AG04449 (cell line): ENCODE data around the gene TOMM40L.

Source experiments
- CTCF ChIA-PET: fragments of 350-600 bp; formaldehyde crosslinking; extraction: SDS; loops from one replicate; lab custom pipeline; 2021; ENCODE audit warnings: antibody characterized with exemption; lab: Yijun Ruan, JAX
- POLR2A ChIA-PET: fragments of 400-600, 350-600 bp; formaldehyde crosslinking; extraction: SDS; loops from one replicate; lab custom pipeline; 2020; ENCODE audit warnings: antibody characterized with exemption, inconsistent platforms; lab: Yijun Ruan, JAX
- DNase-seq: peaks from one replicate; pipeline ENCODE4 v3.0.0-alpha.2; 2010; ENCODE audit warnings: low read depth, low spot score
- H3K4me3 ChIP-seq: 2 replicates; pipeline ENCODE4 v1.5.1; 2011; ENCODE audit warnings: low read depth, mild to moderate bottlenecking, control low read depth, low read length
- CTCF ChIP-seq: IDR thresholded peaks from one replicate; pipeline ENCODE4 v1.5.1; 2011; ENCODE audit warnings: mild to moderate bottlenecking, moderate library complexity, low read length, control low read depth, inconsistent platforms; ENCODE audit not compliant: insufficient read depth; ENCODE audit errors: missing control alignments

TOMM40L gene

GRCh38 chr1:161259765-161260164 lies 33.9 kb downstream of the TOMM40L start:
- H3K4me3 ChIP-seq: no peak overlapping the region
- ChIA-PET CTCF (interaction anchor here (1.6 to 4.9 kb wide), 2 partner anchors 29 to 33 kb away, joined by 5 to 37 read pairs; partner anchors contain the start of gene TOMM40L), POLR2A (no interaction called here)
- DNase-seq: no peak
- TF ChIP-seq CTCF: no peak

GRCh38 chr1:161260376-161261260 lies 34.8 kb downstream of the TOMM40L start:
- no peak for DNase-seq
- no peak for TF ChIP-seq CTCF
- POLR2A ChIA-PET: no interaction called here
- CTCF ChIA-PET: interaction anchor here (1.2 to 4.9 kb wide), 2 partner anchors 11 to 34 kb away, joined by 4 to 37 read pairs; partner anchors contain the start of gene TOMM40L
- no peak overlapping the region for H3K4me3 ChIP-seq

GRCh38 chr1:161261261-161262235 lies 35.7 kb downstream of the TOMM40L start:
- TF ChIP-seq CTCF: no peak
- ChIA-PET POLR2A (no interaction called here), CTCF (interaction anchor here (1.2 to 4.9 kb wide), 2 partner anchors 12 to 35 kb away, joined by 4 to 37 read pairs; partner anchors contain the start of gene TOMM40L)
- no peak for DNase-seq
- H3K4me3 ChIP-seq: no peak overlapping the region

GRCh38 chr1:161265305-161265704 lies 39.4 kb downstream of the TOMM40L start:
- ChIA-PET CTCF (no interaction called here), POLR2A (interaction anchor here (0.6 kb wide), 1 partner anchor 82 kb away, joined by 3 read pairs; no protein-coding TSS in a partner anchor)
- no peak overlapping the region for H3K4me3 ChIP-seq
- TF ChIP-seq CTCF: no peak
- no peak for DNase-seq

- ChIA-PET POLR2A (interaction anchor here (0.6 kb wide), 1 partner anchor 81 kb away, joined by 3 read pairs; no protein-coding TSS in a partner anchor), CTCF (interaction anchor here (1.0 to 1.7 kb wide), 5 partner anchors 14 to 116 kb away, joined by 3 to 6 read pairs (median 4); no protein-coding TSS in a partner anchor)
- DNase-seq: no peak
- no peak for TF ChIP-seq CTCF
- H3K4me3 ChIP-seq: no peak overlapping the region
Observed at GRCh38 chr1:161266202-161266601, 40.3 kb downstream of the TOMM40L start.
